Lower lobe of right lung (tissue), 2 donors: ENCODE measurements around the gene SGTB. TPM values are rescaled to one million over a fixed set of nuclear protein-coding genes. Genes with fewer than 3 reads are reported as not detected.

ENCODE experiments used
- ATAC-seq, 2 donors: fragments of 200-7000 bp; cut with Tn5 transposase; one replicate each; pipeline ENCODE4 v1.9.1; 2020 to 2022; ENCODE audit warnings: mild to moderate bottlenecking in 2 of 2, moderate library complexity in 2 of 2
- DNase-seq: peaks from one replicate; pipeline ENCODE4 v3.0.0-alpha.2; 2020
- H3K27ac ChIP-seq: fragments of 200-600 bp; one replicate; pipeline ENCODE4 v1.8.0; 2022
- H3K27me3 ChIP-seq: fragments of 200-600 bp; one replicate; pipeline ENCODE4 v1.8.0; 2022; ENCODE audit warnings: low read depth
- H3K36me3 ChIP-seq: fragments of 200-600 bp; one replicate; pipeline ENCODE4 v1.8.0; 2022; ENCODE audit warnings: mild to moderate bottlenecking
- H3K4me1 ChIP-seq: fragments of 200-600 bp; one replicate; pipeline ENCODE4 v1.8.0; 2022
- H3K4me3 ChIP-seq: fragments of 200-600 bp; one replicate; pipeline ENCODE4 v1.8.0; 2022; ENCODE audit warnings: mild to moderate bottlenecking
- H3K9me3 ChIP-seq: fragments of 200-600 bp; one replicate; pipeline ENCODE4 v1.8.0; 2022
- CTCF ChIP-seq: fragments of 200-600 bp; IDR thresholded peaks from one replicate; pipeline ENCODE4 v1.8.0; 2022; ENCODE audit warnings: antibody characterized with exemption, mild to moderate bottlenecking
- intact Hi-C: fragments of 100-400 bp; cut with DNase I; formaldehyde crosslinking; loops from one replicate; pipeline ENCODE4 v1.11.0; 2022
- total RNA-seq: library from RNA; stranded (reverse); fragmentation: NEBNext Ultra II Directional; extraction: Animal tissue kit (Norgen Biotek cat#: 25700); gene quantifications from one replicate; pipeline ENCODE4 v1.2.1, GENCODE V29; 2021
- donor health status: DM: no; HTN: yes; CAD: no; lungs with severe emphysema.

SGTB gene
- total RNA-seq, 1 donor from 2014 or later: 9.2 TPM

GRCh38 chr5:65646938-65647337 lies 75.0 kb downstream of the SGTB start:
- no peak overlapping the region for H3K27ac ChIP-seq
- no peak for TF ChIP-seq CTCF
- no peaks in the 10 kb centered on the region for H3K27me3 ChIP-seq
- no peaks in the 10 kb centered on the region for H3K4me1 ChIP-seq
- H3K9me3 ChIP-seq: no peaks in the 10 kb centered on the region
- no peak overlapping the region for H3K4me3 ChIP-seq
- intact Hi-C loops: no loop called here
- peaks cover 34% of the 10 kb centered on the region for H3K36me3 ChIP-seq
- ATAC-seq (no peak), DNase-seq (no peak)

- ATAC-seq (no peak), DNase-seq (no peak)
- Histone ChIP-seq H3K27ac (no peak overlapping the region), H3K4me1 (no peaks in the 10 kb centered on the region), H3K36me3 (peaks cover 64% of the 10 kb centered on the region), H3K4me3 (no peak overlapping the region), H3K27me3 (no peaks in the 10 kb centered on the region), H3K9me3 (no peaks in the 10 kb centered on the region)
- TF ChIP-seq CTCF: no peak
- intact Hi-C loops: no loop called here
Observed at GRCh38 chr5:65640240-65640639, 81.7 kb downstream of the SGTB start.

- DNase-seq (no peak), ATAC-seq (no peak)
- peaks cover 6% of the 10 kb centered on the region for H3K4me1 ChIP-seq
- H3K27ac ChIP-seq: no peak overlapping the region
- TF ChIP-seq CTCF: no peak
- intact Hi-C loops: no loop called here
- H3K4me3 ChIP-seq: no peak overlapping the region
- H3K36me3 ChIP-seq: peaks cover 28% of the 10 kb centered on the region
- H3K9me3 ChIP-seq: no peaks in the 10 kb centered on the region
- H3K27me3 ChIP-seq: no peaks in the 10 kb centered on the region
Observed at GRCh38 chr5:65630981-65631380, 90.9 kb downstream of the SGTB start.

DNA sequence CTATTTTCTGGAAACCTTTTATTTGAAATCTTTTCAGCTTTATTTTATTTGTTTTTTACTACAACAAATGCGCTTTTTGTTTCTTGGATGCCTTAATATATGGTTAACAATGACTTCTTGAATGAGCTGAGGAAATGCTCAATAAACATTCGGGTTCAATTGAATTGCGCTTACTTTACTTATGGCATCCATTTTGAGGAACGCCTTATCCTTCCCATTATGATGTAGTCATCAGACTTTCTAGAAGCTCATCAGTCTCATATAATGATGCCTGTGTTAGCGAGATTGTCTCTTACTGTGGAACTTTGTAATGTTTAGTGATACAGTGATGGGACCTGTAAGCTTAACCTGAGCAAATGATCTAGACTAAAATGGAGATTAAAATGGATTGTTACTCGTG lies 96.2 kb downstream of the SGTB start:
- DNase-seq (no peak), ATAC-seq (no peak)
- no peak for TF ChIP-seq CTCF
- Histone ChIP-seq H3K27me3 (no peaks in the 10 kb centered on the region), H3K4me3 (peak overlapping the region; percentile 94), H3K36me3 (peaks cover 19% of the 10 kb centered on the region), H3K4me1 (peaks cover 38% of the 10 kb centered on the region), H3K9me3 (no peaks in the 10 kb centered on the region), H3K27ac (peak overlapping the region; percentile 82)
- intact Hi-C loops: no loop called here

DNA sequence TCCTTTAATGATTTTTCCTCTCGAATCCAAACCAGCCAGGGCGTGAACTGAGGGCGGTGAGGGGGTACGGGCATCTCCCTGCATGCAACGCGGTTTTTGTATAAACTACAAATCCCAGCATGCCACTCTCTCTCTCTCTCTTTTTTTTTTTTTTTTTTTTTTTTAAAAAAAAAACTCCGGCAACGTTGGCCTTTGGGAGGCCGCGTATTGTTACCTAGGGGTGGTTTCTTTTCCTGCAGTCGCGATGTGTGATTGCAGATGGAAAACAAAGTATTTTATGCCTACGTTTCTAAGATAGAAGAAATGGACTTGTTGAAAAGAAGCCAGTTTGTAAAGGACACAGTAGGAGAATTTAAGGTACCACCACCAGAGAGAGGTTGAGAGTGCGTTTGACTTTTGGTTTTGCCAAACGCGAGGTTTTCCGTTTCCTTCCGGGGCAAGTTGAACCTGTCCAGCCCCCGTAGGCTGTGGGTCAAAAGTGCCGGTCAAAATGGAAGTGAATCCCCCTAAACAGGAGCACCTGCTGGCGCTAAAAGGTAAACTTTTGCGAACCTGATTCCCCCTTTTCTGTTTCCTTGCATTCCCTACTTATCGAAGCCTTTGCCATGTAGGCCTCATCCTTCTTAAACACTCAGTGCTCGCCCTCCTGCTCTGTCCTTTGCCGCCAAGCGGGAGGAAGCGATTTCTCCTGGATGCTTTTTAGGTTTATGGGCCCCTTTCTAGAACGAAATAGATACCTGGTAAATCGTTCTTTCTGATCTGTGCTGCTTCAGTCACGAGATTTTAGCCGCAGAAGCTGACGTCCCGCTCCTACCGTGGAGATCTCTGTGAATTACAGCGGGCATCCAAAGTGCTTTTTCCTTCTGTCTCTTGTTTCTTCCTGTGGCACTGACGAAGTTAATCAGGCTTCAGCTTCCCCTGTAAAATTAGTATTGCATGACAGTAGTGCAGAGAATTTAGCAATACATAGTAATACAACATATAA lies 97.0 kb downstream of the SGTB start, which contains the start of the genes SHLD3 and TRAPPC13:
SHLD3 (plus strand) TSS at position 457 of the 985 bp plus-strand sequence. CDS start 4,561 bp downstream, outside the sequence.
TRAPPC13 (plus strand) TSS at position 457 of the 985 bp plus-strand sequence; CDS start at position 491, 34 bp downstream.
- DNase-seq (peak; percentile 81), ATAC-seq (peak; percentile 94 to 96)
- H3K36me3 ChIP-seq: peaks cover 16% of the 10 kb centered on the region
- H3K9me3 ChIP-seq: no peaks in the 10 kb centered on the region
- no peak for TF ChIP-seq CTCF
- H3K4me1 ChIP-seq: peaks cover 38% of the 10 kb centered on the region
- peak within 1 kb of the TSS; percentile 82 for H3K27ac ChIP-seq
- no peaks in the 10 kb centered on the region for H3K27me3 ChIP-seq
- H3K4me3 ChIP-seq: peak within 1 kb of the TSS; percentile 94
- intact Hi-C loops: no loop called here
